Right cardiac atrium (tissue), 5 donors: ENCODE results near the gene EXOG. TPM values are rescaled to one million over a fixed set of nuclear protein-coding genes. Genes with fewer than 3 reads are reported as not detected.
A peak's percentile ranks its signal among the peaks of the same experiment; 100 is the strongest.

Experiments used
- ATAC-seq, 2 donors: fragments of 200-7000 bp; cut with Tn5 transposase; one replicate each; pipeline versions ENCODE4 v1.8.0 to v1.9.1; 2020; ENCODE audit warnings: moderate library complexity in 2 of 2, mild to moderate bottlenecking in 1 of 2
- DNase-seq, 3 donors: peaks; one replicate each; pipeline ENCODE4 v3.0.0-alpha.2; 2020
- H3K27ac ChIP-seq: one replicate; pipeline ENCODE4 v1.5.1; 2013; ENCODE audit warnings: mild to moderate bottlenecking, low read length, control low read depth, moderate library complexity
- H3K27me3 ChIP-seq: one replicate; pipeline ENCODE4 v1.6.1; 2013; ENCODE audit not compliant: control insufficient read depth, insufficient read depth
- H3K4me1 ChIP-seq: one replicate; pipeline ENCODE4 v1.6.1; 2013; ENCODE audit warnings: low read length; ENCODE audit not compliant: control insufficient read depth, insufficient read depth
- H3K4me3 ChIP-seq: one replicate; pipeline ENCODE4 v1.5.1; 2013; ENCODE audit warnings: low read length, control low read depth
- H3K9me3 ChIP-seq: one replicate; pipeline ENCODE4 v1.6.1; 2013; ENCODE audit warnings: low read length; ENCODE audit not compliant: control insufficient read depth
- WGBS: extraction: QIAGEN DNeasy Blood & Tissue Kit; methylation state at CpG from one replicate; pipeline ENCODE4 v1.1.7; 2013; 5-methylcytosine and 5-hydroxymethylcytosine counted together
- intact Hi-C, 4 donors: fragments of 100-400 bp; cut with DNase I; formaldehyde crosslinking; loops; one replicate each; pipeline versions ENCODE4 v1.11.0 to v1.14.0; 2022 to 2023
- polyA plus RNA-seq: library from polyadenylated mRNA; stranded (reverse); fragments of 200-250 nt; gene quantifications from one replicate; pipeline ENCODE4 v1.2.3, GENCODE V29; 2013
- total RNA-seq, 4 donors: library from RNA; stranded (reverse); fragmentation: NEBNext Ultra II Directional; extraction: Animal tissue kit (Norgen Biotek cat#: 25700); gene quantifications; one replicate each; pipeline ENCODE4 v1.2.1, GENCODE V29; 2021
- donor health status: healthy with polysubstance abuse.
- donor health status: DM: no; HTN: yes; CAD: no.
- donor health status: DM: no; HTN: no; CAD: no.
- donor health status: DM: no; HTN: yes; CAD: no; lungs with severe emphysema.
- donor health status: DM: yes; HTN: yes; CAD: no.

The EXOG gene
- total and polyA plus RNA-seq, 5 donors, result 19.4 to 27.7 (median 23.8) TPM

DNA sequence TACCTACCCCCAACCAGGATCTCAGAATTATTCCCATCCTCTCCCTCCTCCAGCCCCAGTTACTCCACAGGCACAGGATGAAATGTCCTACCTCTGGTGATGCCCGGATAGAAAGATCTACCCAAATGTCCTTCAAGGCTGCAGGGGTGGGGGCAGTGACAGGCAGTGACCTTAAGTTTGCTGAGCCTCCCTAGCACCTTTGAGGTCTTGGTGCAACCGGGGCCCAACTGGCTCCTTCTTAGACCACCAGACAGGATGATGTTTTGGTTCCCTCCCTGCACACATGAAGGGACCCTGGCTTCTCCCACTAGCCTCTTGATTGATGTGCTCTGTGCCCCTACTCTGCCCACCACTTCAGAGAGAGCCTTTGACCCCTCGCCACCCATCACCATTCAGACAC, 36.4 kb downstream of the EXOG start:
- Histone ChIP-seq H3K27me3 (no peaks in the 10 kb centered on the region), H3K4me1 (peaks cover 6% of the 10 kb centered on the region), H3K9me3 (no peaks in the 10 kb centered on the region), H3K27ac (peak overlapping the region; percentile 55), H3K4me3 (no peak overlapping the region)
- WGBS, result 64% methylated on average over 3 of the region's 3 CpGs
- no peak for DNase-seq
- intact Hi-C loops, result no loop called here
- ATAC-seq, result no peak

DNA sequence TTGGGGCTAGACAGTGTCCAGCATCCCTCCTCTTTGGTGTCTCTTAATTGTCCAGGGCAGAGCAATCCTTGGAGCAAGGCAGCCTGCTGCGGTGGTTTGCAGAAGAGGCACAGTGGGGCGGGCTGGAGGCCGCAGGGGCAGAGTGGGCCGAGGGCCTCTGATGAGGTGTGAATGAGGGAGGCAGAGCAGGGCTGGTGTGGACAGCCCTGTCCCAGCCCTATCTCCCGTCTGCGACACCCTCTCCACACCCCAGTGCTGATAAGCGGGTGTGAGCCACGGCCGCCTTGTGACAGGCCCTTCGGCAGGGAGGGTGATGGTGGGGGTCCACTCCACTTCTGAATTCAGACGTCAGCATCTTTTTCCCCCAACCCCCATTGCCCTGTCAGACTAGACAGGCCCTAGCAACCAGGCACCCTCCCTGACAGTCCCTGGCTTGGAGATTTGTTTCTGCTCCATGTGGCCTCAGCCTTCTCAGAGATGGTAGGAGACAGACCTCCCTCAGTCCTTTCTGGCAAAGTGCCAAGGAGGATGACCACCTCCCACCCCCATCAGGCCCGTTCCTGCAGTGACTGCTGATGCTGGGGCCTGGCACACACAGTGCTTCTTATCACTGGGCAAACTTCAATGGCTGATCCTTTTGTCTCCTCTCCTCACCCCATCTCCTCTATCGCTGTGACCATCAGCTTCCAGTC, 37.3 kb downstream of the EXOG start:
- Histone ChIP-seq H3K27me3 (no peaks in the 10 kb centered on the region), H3K27ac (peak overlapping the region; percentile 55), H3K4me3 (no peak overlapping the region), H3K9me3 (no peaks in the 10 kb centered on the region), H3K4me1 (peaks cover 7% of the 10 kb centered on the region)
- peak; percentile 93 for ATAC-seq
- DNase-seq, result peak; percentile 74 to 92 (median 87)
- WGBS, result 51% methylated on average over 13 of the region's 13 CpGs
- intact Hi-C loops, result no loop called here

- Histone ChIP-seq H3K9me3 (no peaks in the 10 kb centered on the region), H3K27me3 (no peaks in the 10 kb centered on the region), H3K4me1 (peaks cover 9% of the 10 kb centered on the region), H3K4me3 (no peak overlapping the region), H3K27ac (peak overlapping the region; percentile 34)
- no peak for ATAC-seq
- DNase-seq, result no peak
- WGBS, result 88% methylated on average over 2 of the region's 2 CpGs
- intact Hi-C loops, result no loop called here
Measured at GRCh38 chr3:38534180-38534579, 38.0 kb downstream of the EXOG start.

- intact Hi-C loops, result no loop called here
- ATAC-seq, result no peak
- no peaks in the 10 kb centered on the region for H3K27me3 ChIP-seq
- WGBS, result 96% methylated on average over 7 of the region's 7 CpGs
- H3K4me3 ChIP-seq, result no peak overlapping the region
- H3K27ac ChIP-seq, result no peak overlapping the region
- DNase-seq, result no peak
- H3K9me3 ChIP-seq, result no peaks in the 10 kb centered on the region
- H3K4me1 ChIP-seq, result peaks cover 9% of the 10 kb centered on the region
Measured at GRCh38 chr3:38534604-38535003, 38.5 kb downstream of the EXOG start.

DNA sequence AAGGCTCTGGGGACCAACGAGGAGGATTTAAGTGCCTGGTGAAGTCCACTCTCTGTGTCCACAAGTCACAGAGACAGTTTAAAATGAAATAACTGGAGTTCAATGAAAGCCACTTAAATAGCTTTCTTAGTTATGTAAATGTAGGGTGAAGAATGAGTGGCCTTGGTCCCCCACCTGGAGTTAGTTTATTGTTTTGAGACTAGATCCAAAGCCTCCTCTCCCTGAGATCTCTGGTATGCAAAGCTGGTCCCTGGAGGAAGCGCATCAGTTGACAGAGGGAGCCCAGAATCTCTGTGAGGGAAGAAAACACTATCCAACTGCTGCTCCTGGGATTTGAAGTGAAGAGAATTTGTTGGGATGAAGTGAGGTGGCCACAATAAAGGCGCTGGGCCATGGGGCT, 40.5 kb downstream of the EXOG start:
- Histone ChIP-seq H3K4me1 (peaks cover 9% of the 10 kb centered on the region), H3K27me3 (no peaks in the 10 kb centered on the region), H3K27ac (peak overlapping the region; percentile 78), H3K9me3 (no peaks in the 10 kb centered on the region), H3K4me3 (no peak overlapping the region)
- no peak for ATAC-seq
- no peak for DNase-seq
- intact Hi-C loops, result no loop called here
- WGBS, result 73% methylated on average over 3 of the region's 3 CpGs

DNA sequence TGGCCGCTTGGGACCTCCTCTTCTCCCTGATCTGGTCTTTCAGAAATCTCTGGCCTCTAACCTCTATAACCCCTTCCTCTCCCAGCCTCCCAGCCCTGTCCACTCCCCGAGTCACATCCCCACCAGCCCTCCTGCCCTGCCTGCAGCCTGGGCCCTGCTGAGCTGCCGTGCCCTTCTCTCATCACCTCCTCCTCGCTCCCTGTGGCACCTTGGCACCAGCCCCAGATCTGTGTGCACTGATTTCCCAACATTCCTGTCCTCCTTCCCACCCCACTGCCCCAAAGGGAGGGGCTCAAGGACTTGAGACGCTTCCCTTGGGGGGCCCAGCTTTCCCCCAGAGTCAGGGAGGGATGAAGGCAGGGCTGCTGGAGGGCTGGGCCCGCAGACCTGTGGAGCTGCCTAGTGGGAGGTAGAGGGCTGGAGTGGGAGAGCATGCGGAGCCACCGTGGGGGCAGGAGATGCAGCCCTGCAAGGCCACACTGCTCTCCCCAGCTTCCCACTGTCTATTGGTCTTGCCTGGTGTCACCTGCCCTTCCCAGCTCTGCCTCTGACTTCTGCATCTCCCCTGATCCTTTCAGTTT, 42.7 kb downstream of the EXOG start:
- no peak overlapping the region for H3K4me3 ChIP-seq
- H3K9me3 ChIP-seq, result no peaks in the 10 kb centered on the region
- ATAC-seq (peak; percentile 17 to 22), DNase-seq (peak; percentile 60 to 85 (median 74))
- WGBS, result 65% methylated on average over 8 of the region's 8 CpGs
- intact Hi-C loops, result no loop called here
- H3K4me1 ChIP-seq, result peaks cover 13% of the 10 kb centered on the region
- peak overlapping the region; percentile 78 for H3K27ac ChIP-seq
- H3K27me3 ChIP-seq, result no peaks in the 10 kb centered on the region

DNA sequence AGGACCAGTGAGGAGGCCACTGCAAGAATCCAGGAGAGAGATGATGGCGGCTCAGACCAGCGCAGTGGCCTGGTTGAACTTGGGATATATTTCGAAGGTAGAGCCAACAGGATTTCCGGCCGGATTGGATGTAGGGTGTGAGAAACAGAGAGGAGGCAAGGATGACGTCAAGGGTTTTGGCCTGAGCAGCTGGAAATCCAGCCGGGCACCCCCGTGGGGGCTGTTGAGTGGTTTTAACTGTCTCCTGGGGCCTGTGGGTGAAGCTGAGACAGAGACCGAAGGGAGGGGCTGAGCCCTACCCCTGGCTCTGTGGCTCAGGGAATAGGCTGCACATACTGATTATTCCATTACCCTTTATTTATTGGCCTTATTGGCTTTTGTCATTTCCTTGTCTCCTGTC, 45.7 kb downstream of the EXOG start:
- Histone ChIP-seq H3K27ac (peak overlapping the region; percentile 89), H3K27me3 (no peaks in the 10 kb centered on the region), H3K9me3 (no peaks in the 10 kb centered on the region), H3K4me1 (peaks cover 13% of the 10 kb centered on the region), H3K4me3 (no peak overlapping the region)
- DNase-seq, result peak; percentile 61 to 74 (median 69)
- intact Hi-C loops, result no loop called here
- ATAC-seq, result peak; percentile 17 to 69
- 37% methylated on average over 9 of the region's 9 CpGs for whole genome bisulfite sequencing

GRCh38 chr3:38542401-38543298, 46.5 kb downstream of the EXOG start:
- Histone ChIP-seq H3K27ac (peak overlapping the region; percentile 89), H3K4me3 (no peak overlapping the region), H3K9me3 (no peaks in the 10 kb centered on the region), H3K4me1 (peaks cover 10% of the 10 kb centered on the region), H3K27me3 (no peaks in the 10 kb centered on the region)
- ATAC-seq, result peak in 1 of 2 donors; percentile 24
- peak in 1 of 3 donors; percentile 57 for DNase-seq
- 46% methylated on average over 16 of the region's 16 CpGs for WGBS
- intact Hi-C loops, result no loop called here

DNA sequence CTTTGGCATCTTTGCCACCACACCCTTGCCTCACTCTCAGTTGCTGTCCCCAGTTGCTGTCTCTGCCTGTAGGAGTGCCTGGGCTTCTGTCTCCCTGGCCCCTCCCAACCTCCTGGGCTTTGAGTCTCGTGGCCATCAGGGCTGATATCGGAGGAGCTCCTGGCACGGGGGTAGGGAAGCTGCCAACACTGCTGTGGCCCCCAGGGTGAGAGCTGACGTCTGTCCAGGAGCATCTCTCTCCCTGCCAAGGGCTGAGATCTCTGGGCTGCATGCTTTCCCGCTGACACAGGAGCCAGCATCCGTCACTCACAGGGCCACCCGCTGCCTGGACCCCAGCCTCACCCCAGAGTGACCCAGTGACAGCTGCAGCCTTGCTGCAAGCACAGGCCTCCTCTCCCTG, 47.4 kb downstream of the EXOG start:
- Histone ChIP-seq H3K9me3 (no peaks in the 10 kb centered on the region), H3K4me1 (peaks cover 7% of the 10 kb centered on the region), H3K27me3 (no peaks in the 10 kb centered on the region), H3K27ac (peak overlapping the region; percentile 62), H3K4me3 (no peak overlapping the region)
- intact Hi-C loops, result no loop called here
- peak; percentile 76 to 88 (median 87) for DNase-seq
- peak; percentile 75 to 85 for ATAC-seq
- WGBS, result 37% methylated on average over 7 of the region's 7 CpGs

DNA sequence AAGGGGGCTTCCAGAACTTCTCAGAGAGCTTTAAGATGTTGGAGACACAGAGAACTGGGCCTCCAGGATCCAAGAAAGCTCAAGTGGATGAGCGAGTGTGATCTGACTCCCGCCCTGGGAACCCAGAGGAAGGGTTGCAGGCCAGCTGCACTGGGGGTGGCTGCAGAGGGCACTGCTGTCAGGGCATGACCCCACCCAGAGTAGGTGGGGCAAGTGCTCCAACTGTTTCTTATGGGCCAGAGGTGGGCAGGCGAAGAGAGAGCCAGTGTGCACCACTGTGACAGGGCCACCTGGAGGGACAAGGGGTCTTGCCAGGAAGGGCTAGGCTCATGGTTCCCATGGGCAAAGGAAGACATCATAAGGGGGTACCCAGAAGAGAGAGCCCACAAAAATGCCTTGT, 48.8 kb downstream of the EXOG start:
- Histone ChIP-seq H3K27me3 (no peaks in the 10 kb centered on the region), H3K9me3 (no peaks in the 10 kb centered on the region), H3K4me1 (peaks cover 3% of the 10 kb centered on the region), H3K4me3 (no peak overlapping the region), H3K27ac (peak overlapping the region; percentile 52)
- intact Hi-C loops, result no loop called here
- DNase-seq, result peak in 1 of 3 donors; percentile 37
- WGBS, result 97% methylated on average over 3 of the region's 3 CpGs
- no peak for ATAC-seq

GRCh38 chr3:38545550-38545949, 49.4 kb downstream of the EXOG start:
- 88% methylated on average over 1 of the region's 1 CpG for WGBS
- peaks cover 3% of the 10 kb centered on the region for H3K4me1 ChIP-seq
- H3K27ac ChIP-seq, result no peak overlapping the region
- no peaks in the 10 kb centered on the region for H3K9me3 ChIP-seq
- H3K27me3 ChIP-seq, result no peaks in the 10 kb centered on the region
- no peak for DNase-seq
- no peak overlapping the region for H3K4me3 ChIP-seq
- intact Hi-C loops, result no loop called here
- no peak for ATAC-seq
